GM12874 (cell line): Measurements from ENCODE around the gene FILIP1.

ENCODE experiments used
- CTCF ChIP-seq: IDR thresholded peaks from 2 replicates; pipeline ENCODE4 v1.5.1; 2011; ENCODE audit warnings: low read depth, mild to moderate bottlenecking, control low read depth, low read length, moderate library complexity; ENCODE audit not compliant: insufficient read depth

The FILIP1 gene

GRCh38 chr6:75244063-75244584, 249.5 kb downstream of the FILIP1 start:
- no peak for TF ChIP-seq CTCF

- TF ChIP-seq CTCF, result no peak
Measured at GRCh38 chr6:75243333-75244062, 250.1 kb downstream of the FILIP1 start, which contains the start of gene COX7A2. COX7A2 (minus strand) TSS chr6:75243801; CDS start chr6:75243734, 67 bp downstream.
